HEK293 (cell line): ENCODE data around the gene CD2AP.

ENCODE experiments used
- BCL11B ChIP-seq: fragments of 450-650 bp; formaldehyde crosslinking; IDR thresholded peaks from 2 replicates; pipeline ENCODE4 v1.5.1; 2016; ENCODE audit warnings: low read depth, missing biosample characterization, missing genetic modification characterization
- CTCF ChIP-seq: fragments of 450-650 bp; formaldehyde crosslinking; IDR thresholded peaks from 2 replicates; pipeline ENCODE4 v1.5.1; 2016; ENCODE audit warnings: missing biosample characterization, missing genetic modification characterization
- KLF16 ChIP-seq: fragments of 450-650 bp; formaldehyde crosslinking; IDR thresholded peaks from 2 replicates; pipeline ENCODE4 v1.5.1; 2017; ENCODE audit warnings: missing biosample characterization, missing genetic modification characterization
- MYNN ChIP-seq: fragments of 450-650 bp; formaldehyde crosslinking; IDR thresholded peaks from 2 replicates; pipeline ENCODE4 v1.5.1; 2016; ENCODE audit warnings: missing biosample characterization, missing genetic modification characterization, borderline replicate concordance
- PRDM1 ChIP-seq: fragments of 450-650 bp; formaldehyde crosslinking; IDR thresholded peaks from 2 replicates; pipeline ENCODE4; 2016; ENCODE audit warnings: missing biosample characterization, missing genetic modification characterization
- REPIN1 ChIP-seq: fragments of 450-650 bp; formaldehyde crosslinking; IDR thresholded peaks from 2 replicates; pipeline ENCODE4 v1.5.1; 2017; ENCODE audit warnings: missing biosample characterization, missing genetic modification characterization, low read depth
- ZBTB10 ChIP-seq: fragments of 450-650 bp; formaldehyde crosslinking; IDR thresholded peaks from 2 replicates; pipeline ENCODE4 v1.5.1; 2016; ENCODE audit warnings: missing biosample characterization, missing genetic modification characterization
- ZNF24 ChIP-seq: fragments of 450-650 bp; formaldehyde crosslinking; IDR thresholded peaks from 2 replicates; pipeline ENCODE4 v1.5.1; 2016; ENCODE audit warnings: missing biosample characterization, missing genetic modification characterization
- ZNF280D ChIP-seq: fragments of 450-650 bp; formaldehyde crosslinking; IDR thresholded peaks from 2 replicates; pipeline ENCODE4 v1.5.1; 2016; ENCODE audit warnings: missing biosample characterization, missing genetic modification characterization
- ZNF501 ChIP-seq: fragments of 450-650 bp; formaldehyde crosslinking; IDR thresholded peaks from 2 replicates; pipeline ENCODE4 v1.5.1; 2016; ENCODE audit warnings: missing biosample characterization, missing genetic modification characterization
- ZNF510 ChIP-seq: fragments of 450-650 bp; formaldehyde crosslinking; IDR thresholded peaks from 2 replicates; pipeline ENCODE4 v1.5.1; 2018; ENCODE audit warnings: mild to moderate bottlenecking, missing genetic modification characterization, missing biosample characterization; ENCODE audit not compliant: insufficient replicate concordance
- ZNF529 ChIP-seq: fragments of 450-650 bp; formaldehyde crosslinking; IDR thresholded peaks from 2 replicates; pipeline ENCODE4 v1.5.1; 2017; ENCODE audit warnings: missing genetic modification characterization, missing biosample characterization; ENCODE audit not compliant: insufficient replicate concordance
- ZNF843 ChIP-seq: fragments of 450-650 bp; formaldehyde crosslinking; IDR thresholded peaks from 2 replicates; pipeline ENCODE4 v1.5.1; 2016; ENCODE audit warnings: missing biosample characterization, missing genetic modification characterization

GRCh38 chr6:47545223-47545622 is 67.6 kb downstream of the CD2AP start:
- TF ChIP-seq CTCF (tag by site-specific recombination) (no peak), ZBTB10 (tag by site-specific recombination) (no peak), ZNF843 (tag by site-specific recombination) (no peak), PRDM1 (tag by site-specific recombination) (no peak), ZNF510 (tag by site-specific recombination) (no peak), KLF16 (tag by site-specific recombination) (no peak), ZNF24 (tag by site-specific recombination) (no peak), ZNF280D (tag by site-specific recombination) (no peak), REPIN1 (tag by site-specific recombination) (no peak), BCL11B (tag by site-specific recombination) (no peak), ZNF501 (tag by site-specific recombination) (no peak), MYNN (tag by site-specific recombination) (no peak), ZNF529 (tag by site-specific recombination) (no peak)
